ENCODE data around the gene TGM5.
"Not testable (repeated sequence)": the region's sequence is repeated elsewhere in the genome, so short reads cannot be mapped to it uniquely, and the experiment has no call there.

The TGM5 gene

DNA sequence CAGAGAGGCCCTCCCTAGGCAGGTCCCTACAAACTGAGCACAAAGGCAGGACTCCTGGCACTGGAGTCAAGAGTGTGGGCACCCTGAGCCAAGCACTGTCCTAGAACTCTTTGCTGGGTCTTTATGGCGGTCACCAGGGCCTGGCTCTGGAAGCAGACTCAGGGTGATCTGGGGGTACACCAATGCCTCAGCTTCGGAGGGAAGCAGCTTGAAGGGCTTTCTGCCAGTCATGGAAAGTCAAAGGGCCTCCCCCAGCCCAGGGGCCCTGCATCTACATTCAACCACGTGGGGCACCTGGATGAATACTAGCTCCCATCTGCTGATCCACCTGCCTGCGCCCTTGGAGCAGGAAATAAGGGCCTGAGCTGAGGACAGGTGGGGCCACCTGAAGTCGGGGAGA lies 53.3 kb downstream of the TGM5 start:
- no peak for DNase-seq

DNA sequence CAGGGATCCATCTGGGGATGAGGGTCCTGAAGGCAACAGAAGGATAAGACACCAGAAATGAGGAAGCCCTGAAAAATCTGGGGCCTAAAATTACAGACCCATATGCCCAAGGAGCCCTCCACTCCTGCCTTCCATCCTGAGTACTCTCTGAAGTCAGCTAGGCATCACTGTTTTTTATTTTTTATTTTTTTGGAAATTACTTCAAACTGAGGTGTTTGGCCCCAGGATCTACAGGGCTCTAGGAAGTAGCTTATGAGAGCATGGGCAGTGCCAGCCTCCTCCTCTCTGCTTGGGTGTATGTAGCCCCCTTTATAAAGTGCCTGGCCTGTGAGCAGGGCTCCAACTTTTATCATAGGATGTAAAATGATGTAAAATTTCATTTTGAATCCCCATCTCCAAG lies 53.8 kb downstream of the TGM5 start:
- DNase-seq: no peak

DNA sequence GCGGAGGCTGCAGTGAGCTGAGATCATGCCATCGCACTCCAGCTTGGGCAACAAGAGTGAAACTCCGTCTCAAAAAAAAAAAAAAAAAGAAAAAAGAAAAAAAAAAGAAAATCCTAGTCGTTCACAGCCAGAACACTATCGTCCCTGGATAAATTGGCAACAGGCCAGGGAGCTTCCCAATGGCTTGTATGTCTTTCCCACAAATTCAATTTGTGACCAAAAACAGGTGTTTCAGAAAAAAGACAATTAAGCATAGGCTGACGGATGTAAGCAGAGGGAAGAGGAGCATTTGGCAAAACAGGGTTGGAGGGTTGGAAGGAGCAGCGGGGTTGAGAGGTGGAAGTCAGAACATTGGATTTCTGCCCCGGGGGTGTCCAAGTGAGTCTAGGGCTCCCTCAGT lies 54.4 kb downstream of the TGM5 start:
- DNase-seq: no peak

GRCh38 chr15:43211224-43211735 lies 55.4 kb downstream of the TGM5 start:
- DNase-seq: no peak

DNA sequence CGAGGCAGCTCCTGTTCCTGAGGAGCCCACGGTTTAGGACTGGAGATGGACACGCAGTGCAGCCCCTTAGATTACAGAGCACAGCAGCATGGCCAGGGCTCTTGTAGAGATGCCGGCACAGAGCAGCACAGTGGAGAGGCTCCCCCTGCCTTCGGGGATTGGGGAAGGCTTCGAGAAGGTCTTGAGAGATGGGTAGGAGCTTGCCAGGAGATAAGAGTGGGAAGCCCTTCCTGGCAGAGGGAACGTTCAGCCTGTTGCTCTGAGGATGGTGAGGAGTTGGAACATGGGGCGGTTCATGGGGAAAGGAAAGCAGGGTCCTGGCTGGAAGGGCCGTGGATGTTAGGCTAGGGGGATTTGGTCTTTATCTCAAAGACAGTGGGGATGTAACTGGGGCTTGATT lies 55.9 kb downstream of the TGM5 start:
- no peak for DNase-seq

DNA sequence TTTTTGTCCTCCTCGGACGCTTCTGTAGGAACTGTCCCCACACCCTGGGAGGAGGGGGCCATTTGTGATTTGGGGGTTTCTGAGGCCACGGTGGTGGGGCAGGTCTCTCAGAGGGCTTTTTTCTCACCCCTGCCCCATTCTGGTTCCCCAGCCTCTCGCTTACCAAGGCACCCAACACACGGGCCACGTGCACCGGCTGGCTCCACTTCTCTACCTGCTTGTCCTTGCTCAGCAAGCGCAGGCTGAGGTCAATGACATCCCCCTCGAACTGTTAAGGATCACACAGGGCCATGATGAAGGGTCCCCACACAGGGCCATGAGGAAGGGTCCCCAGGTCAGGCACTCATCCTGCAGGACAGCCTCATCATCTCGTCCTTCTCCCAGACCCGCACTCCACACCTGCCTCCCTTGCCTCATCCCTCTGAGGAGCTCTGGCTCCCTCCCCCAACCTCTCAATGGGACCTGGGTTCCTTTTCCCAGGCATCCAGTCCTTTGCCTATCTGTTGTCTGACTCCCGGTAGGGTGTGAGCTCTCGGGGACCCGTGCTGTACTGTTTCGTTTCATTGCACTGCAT lies 56.5 kb downstream of the TGM5 start:
- no peak for DNase-seq

DNA sequence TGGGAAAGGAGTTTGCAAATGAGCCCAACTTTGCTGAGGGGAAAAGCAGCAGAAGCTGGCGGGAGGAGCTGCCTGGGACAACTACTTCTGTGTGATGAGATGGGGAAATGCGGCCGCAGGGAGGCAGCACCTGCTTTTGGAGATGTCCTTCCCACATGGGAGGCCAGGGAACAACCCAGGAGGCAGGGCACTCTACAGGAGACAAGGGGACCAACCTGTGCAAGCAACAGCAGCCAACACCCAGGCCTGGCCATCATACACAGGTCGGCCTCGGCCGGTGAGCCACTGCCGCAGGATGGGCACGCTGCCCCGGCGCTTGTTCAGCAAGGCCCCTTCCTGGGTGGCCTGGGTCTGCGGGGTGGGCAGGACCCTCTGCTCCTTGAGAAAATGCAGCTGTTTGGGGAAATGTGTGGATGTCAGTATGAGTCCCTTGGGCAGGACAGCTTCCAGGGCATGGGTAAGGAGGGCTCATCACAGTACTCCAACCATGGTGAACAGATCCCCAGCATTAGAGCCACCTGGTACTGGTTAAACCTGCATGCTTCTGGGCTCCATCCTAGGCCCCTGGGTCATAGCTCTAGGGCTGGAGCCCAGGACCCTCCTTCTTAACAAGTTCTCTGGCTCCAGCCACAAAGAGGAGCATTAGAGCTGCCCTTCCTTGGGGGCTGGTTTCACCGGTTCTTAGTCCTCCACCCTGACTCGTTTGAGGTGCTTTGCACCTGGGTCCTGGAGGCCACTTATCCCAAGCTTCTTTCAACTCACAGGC lies 57.5 kb downstream of the TGM5 start:
- no peak for DNase-seq

DNA sequence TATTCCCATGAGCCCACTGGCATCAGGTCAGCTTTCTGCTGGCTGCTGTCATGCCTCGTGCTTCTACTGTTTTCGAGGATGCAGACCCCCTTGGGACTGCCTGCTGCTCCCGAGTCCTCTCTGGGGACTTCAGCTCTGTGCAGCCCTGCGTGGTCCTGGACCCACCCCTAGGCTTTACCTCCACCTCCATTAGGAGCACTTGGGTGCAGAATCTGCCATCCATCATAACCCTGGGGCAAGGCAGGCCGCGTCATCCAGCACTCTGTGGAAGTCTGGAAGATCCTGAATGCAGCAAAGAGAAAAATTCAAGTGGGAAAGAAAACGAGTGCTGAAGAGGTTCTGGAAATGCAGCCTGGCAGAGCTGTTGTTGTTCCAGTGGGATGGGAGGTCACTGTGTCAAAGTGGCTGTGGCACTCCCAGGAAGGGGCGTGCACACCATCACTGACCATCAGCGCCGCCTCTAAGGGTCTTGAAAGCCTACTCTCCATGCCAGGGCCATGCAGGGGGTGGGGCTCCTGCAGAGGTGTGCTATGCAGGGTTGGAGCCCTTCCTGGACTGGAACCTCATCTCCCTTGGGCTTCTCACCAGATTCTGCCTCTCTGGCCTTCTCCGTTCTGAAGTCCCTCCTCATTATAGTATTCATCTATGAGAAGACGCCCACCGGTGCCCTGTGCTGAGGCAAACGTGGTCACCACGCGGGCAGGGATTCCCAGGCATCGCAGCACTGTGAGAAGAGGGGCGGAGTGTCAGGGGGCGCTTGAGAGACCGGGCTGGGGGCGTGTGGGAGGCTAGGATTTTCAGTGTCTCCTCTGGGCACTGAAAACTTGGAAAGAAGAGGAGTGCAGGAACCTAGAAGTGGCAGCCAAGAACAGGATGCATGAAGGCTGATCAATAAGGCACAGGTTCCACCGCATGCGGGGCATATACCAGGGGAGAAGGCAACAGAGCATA lies 58.4 kb downstream of the TGM5 start:
- DNase-seq: no peak

DNA sequence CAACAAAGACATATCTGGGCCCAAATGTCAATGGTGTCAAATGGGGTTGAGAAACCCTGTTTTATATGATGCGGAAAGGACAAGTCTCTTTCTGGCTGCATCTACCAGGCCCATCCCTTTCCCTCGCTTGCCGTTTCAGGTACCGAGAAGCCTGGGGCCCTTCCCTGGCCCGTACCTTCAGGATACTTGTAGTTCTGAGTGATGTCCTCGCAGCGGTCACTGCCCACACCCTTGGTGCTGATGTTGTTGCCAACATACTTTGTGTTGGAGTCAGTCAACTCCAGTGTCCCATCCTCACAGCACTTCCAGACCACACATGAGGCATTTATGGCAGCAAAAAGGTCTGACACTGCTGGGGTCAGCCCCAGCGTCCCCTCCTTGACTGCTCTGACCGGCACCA lies 59.7 kb downstream of the TGM5 start:
- DNase-seq: no peak

- no peak for DNase-seq
Observed at GRCh38 chr15:43206054-43206453, 60.7 kb downstream of the TGM5 start.

DNA sequence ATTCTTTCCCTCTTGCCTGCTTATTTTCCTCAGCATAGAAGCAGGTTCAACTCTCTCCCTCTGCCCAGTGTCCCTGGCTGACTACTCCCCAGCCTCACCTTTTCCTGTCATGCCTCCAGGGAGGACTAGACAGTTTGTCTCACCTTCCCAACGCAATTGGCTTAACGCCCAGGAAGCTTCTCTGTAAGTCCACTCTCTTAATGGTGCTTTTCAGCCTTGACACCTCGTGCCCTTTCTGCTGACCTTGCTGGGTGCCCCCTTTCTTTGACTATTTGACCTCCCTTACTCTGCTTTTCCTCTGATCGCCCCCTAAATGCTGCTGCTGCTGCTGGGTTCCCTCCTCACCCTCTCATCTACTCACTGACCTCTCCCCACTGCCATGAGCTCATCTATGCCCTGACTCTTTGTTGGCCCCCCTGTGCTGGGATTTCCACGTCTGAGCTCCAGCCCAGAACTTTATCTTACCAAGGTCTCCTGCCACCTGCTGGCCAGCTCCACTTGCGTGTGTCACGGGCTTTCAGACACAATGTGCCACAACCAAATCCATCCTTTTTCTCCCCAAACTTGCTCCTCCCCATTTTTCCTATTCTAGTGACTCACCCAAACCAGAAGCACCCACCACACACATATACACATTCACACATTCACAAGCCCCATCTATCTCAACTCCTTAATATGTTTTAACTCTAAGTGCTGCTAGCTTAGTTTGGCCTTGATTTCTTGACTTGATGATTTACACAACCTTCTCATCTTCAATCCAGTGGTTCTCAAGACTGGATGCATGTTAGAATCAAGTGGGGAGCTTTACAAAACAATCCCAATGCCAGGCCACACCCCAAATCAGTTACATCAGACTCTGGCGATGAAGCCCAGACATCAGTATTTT lies 62.5 kb downstream of the TGM5 start:
- DNase-seq: no peak

GRCh38 chr15:43199945-43200488 lies 66.7 kb downstream of the TGM5 start:
- no peak for DNase-seq

DNA sequence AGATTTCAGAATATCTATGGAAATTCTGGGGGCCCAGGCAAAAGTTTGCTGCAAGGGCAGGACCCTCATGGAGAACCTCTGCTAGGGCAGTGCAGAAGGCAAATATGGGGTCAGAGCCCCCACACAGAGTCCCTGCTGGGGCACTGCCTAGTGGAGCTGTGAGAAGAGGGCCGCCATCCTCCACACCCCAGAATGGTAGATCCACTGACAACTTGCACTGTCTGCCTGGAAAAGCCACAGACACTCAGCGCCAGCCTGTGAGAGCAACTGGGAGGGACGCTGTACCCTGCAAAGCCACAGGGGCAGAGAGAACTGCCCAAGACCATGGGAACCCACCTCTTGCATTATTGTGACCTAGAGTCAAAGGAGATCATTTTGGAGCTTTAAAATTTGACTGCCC lies 67.7 kb downstream of the TGM5 start:
- DNase-seq: no peak

DNA sequence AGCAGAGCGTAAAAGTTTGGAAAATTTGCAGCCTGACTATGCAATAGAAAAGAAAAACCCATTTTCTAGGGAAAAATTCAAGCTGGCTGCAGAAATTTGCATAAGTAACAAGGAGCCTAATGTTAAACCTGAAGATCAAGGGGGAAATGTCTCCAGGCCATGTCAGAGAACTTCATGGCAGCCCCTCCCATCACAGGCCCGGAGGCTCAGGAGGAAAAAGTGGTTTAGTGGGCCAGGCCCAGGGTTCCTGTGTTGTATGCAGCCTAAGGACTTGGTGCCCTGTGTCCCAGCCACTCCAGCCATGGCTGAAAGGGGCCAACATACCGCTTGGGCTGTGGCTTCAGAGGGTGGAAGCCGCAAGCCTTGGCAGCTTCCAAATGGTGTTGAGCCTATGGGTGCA lies 68.2 kb downstream of the TGM5 start:
- not testable (repeated sequence) for DNase-seq

GRCh38 chr15:43197773-43198172 lies 69.0 kb downstream of the TGM5 start:
- DNase-seq: not testable (repeated sequence)

GRCh38 chr15:43196760-43197548 lies 69.8 kb downstream of the TGM5 start:
- no peak for DNase-seq

DNA sequence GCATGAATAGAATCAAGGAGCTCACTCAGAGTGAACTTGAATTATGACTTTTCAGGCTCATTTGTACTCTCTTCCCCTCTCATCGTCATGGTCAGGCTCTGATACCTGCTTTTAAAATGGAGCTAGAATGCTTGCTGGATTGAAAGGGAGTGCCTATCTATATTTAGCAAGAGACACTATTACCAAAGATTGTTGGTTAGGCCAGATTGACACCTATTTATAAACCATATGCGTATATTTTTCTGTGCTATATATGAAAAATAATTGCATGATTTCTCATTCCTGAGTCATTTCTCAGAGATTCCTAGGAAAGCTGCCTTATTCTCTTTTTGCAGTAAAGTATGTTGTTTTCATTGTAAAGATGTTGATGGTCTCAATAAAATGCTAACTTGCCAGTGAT lies 71.9 kb downstream of the TGM5 start:
- no peak for DNase-seq

- no peak for DNase-seq
Observed at GRCh38 chr15:43193710-43194109, 73.0 kb downstream of the TGM5 start.

DNA sequence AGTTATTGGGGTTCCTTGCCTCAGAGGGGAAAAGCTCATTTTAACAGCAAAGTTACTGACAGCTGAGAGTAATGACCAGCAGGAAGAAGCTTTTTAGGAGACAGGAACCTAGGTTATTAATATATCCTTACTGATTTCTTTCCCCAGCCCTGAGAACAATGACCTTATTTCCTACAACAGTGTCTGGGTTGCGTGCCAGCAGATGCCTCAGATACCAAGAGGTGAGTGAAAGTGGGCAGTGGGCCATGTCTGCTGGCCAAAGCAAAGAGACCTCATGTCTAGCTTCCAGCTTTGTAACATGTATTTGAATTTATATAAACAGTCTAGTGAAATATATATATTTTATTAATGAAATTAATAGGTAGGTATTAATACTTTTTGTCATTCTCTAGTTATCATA lies 76.5 kb downstream of the TGM5 start:
- DNase-seq: no peak

- DNase-seq: no peak
Observed at GRCh38 chr15:43189296-43189695, 77.4 kb downstream of the TGM5 start.

GRCh38 chr15:43187544-43188155 lies 79.1 kb downstream of the TGM5 start:
- no peak for DNase-seq
